NCI-H1436 treated with DMSO at 0.1 percent for 48 hours (cell line): ENCODE measurements around the gene FOXP1.

Source experiments
- DNase-seq: peaks from one replicate; lab custom pipeline; 2025; lab: John Stamatoyannopoulos, UW

The FOXP1 gene

DNA sequence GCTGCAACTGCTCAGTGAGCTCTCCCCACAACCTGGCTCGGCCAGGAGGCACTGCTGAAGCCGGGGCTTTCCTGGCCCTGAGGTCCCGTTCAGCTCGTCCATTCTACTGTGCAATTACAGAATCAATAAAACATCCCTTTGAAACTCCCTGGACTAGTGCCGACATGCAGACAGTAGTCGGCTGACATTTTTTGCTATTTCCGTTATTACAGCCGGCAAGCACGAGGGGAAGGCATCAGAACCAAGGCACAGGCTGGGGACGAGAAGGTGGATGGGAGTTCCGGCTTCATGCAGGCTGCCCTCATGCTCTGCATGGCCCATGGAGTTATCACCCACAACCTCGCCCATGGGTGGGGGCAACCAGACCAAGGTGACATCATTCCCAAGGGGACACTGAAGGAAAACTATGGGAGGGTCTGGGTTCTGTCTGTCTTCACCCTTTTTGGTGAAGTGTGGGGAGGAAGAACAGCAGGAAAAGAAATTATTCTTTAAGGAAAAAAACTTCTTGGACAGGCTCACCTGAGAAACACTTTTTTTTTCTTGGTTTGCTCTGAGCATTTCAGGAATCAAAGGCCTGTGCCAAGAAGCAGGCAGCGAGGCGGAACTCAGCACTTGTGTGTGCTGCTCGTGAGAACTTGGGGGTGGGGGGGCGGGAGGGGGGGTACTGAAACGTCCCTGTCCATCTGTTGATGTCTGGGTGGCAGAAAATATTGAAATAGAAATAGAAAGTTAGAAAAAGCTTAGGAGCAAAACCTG lies 154.5 kb downstream of the FOXP1 start:
- DNase-seq: no peak

DNA sequence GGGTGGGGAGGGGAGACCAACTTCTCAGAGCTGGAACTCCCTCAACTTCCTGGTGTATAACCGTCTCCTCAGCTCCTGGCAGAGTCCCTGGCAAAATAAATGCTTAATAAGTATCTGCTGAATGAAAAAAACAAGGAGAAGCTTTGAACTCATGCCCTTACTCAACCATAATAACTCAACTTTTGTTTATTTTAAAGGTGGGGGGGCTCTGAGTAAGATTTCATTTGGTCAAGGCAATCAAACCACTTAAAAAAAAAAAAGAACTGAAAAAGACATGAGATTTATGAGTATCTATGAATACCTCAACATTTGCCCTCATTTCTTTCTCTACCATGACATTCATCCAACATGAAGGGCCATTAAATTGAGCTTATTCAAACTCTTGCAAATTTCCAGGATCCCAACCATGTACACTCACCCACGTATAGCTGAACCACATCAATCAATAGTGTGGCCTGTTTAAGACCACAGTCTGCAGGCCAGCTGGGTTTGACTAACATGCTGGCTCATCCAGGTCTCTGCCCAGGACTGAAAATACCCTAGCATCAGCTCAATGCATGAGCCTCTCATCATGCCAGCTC lies 157.9 kb downstream of the FOXP1 start:
- DNase-seq: no peak

DNA sequence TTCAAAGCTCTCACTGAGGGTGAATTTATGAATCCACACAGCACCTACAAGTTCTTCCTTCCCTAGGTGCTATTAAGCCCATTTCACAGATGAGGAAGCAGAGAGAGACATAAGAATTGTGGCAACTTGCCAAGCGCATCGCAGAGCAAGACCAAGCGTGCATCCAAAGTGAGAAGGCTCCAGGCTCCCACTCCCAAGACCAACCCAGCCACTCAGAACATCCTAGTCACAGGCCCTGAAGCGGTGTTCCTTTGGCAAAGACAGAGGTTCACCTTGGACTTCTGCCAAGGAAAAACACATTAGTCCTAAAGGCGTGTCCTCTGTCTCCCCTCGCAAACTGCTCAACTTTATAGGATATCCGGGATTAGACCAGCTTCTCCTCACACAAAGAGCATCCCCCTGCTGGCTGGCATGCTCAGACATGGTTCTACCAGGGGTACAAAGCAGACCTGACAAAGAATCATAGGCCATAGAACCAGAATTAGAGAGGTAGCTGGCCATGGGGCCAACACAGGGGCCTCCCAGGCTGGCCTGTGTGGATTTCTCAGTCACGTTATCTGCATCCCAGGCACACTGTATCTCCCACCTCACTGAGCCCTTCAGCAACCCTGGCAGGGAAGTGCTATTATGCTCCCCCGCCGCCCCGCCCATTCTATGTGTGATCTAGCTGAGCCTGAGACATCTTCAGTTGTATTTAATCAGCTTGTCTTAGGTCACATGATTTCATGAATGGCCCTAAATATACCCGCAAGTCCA lies 160.2 kb downstream of the FOXP1 start:
- DNase-seq: no peak

DNA sequence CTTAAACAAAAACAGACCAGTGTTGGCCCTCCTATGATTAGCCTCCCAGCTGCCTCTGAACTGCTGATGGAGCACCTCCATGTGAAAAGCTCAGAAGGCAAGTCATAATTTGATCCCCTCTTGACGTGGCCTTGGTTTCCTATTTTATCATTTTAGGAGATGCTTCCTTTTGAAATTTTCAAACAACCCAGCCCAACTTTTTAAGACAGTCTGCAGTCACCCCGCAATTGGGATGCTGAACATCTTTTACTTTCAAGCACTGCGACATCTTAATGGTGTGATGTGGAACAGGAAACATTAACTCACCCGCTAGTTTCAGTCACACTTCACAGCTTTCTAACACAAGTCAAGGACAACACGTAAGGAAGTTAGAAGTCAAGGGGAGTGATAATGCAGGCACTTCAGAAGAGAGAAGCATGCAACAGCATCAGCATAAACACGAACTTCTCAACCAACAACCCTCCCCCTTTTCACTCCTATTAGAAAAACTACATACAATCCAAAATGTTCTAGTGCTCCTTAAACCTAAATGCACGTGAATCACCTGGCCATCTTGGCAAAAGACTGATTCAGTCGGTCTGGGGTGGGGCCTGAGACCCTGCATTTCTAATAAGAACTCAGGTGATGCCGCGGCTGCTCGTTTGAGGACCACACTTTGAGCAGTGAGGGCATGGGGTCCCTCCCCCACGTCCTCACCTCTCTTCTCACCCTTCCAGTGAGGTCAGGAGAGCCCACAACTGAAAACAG lies 161.5 kb downstream of the FOXP1 start:
- no peak for DNase-seq

DNA sequence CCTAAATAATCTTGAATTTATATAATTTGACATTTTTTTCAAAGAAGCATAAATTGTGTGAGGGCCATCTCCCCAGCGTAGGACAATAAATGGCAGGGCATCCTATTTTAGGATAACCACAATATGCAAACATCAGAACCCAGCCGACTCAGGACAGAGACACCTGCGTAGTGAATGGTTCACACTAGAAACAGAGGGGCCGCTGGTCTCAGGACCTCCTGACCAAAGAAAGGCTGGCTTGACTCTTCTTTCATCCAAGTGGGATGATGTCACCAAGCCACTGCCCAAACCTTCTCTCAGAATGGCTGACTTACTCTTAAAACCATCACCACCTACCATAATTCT lies 162.1 kb downstream of the FOXP1 start:
- DNase-seq: no peak

DNA sequence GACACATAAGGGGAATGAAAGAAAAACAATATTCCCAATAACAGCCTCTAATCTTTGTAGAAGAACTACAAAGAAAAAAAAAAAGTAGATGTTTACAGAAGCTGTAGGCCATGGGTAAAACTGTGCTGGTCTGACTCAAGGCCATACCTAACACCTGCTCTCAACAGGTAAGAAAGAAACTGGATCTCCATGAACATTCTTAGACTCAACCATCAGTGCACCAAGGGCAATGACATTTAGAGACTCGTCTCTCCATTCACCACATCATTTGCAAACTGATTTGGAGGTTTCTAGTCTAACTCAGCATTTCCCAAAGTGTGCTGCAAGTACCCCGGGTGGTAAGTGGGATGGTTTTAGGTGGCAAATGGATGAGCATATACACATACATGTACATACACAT lies 164.2 kb downstream of the FOXP1 start:
- no peak for DNase-seq

DNA sequence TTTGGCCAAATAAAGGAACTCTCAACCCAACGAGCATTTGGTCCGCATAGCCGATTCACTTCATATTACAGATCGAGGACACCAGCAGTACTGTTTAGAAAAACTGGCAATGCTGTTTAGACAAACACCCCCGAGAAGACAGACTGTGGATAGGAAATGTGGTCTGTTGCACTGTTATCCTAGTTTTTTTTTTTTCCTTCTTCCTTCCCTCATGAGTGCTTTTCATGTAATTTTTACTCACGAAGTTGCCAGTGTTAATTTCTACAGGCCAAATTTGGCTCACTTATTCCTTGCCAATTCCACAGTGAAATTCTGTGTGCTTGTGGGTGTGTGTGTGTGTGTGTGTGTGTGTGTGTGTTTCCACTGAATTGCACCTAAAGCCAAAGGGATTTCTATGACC lies 165.7 kb downstream of the FOXP1 start:
- no peak for DNase-seq

DNA sequence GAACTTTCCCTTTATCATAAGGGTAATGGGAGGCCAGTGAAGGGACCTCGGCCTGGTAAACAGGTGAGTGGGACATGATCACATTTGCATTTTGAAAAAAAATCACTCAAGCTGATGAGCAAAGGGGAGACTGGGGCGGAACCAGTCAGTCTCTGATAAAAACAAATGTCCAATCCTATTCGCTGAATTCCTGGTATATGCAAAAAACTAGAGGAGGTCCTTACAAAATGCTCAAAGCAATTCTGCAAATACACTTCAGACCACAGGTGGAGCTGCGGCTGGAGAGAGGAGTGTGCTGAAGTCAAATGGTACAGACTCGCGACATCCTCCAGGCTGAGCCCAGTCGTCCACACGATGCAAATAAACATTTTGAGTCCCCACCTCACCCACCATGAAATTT lies 166.7 kb downstream of the FOXP1 start:
- no peak for DNase-seq

DNA sequence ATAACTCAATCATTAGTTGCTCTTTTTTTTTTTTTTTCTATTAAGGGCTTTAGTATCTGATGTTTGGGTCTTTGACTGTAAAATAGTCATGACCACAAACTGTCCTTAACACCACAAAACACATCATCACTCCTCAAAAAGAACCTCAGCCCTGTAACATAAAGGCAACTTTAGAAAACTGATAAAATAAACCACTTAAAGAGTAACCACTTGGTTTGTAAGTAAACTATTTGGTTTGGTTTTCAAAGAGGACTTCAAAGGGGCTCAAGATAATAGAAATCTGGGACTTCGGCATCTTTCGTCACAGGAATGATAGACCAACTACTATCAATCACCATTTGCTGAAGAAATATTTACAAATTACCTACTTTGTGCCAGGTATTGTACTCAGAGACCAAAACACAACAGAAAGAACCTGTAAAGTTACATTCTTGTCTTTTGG lies 167.8 kb downstream of the FOXP1 start:
- DNase-seq: no peak

DNA sequence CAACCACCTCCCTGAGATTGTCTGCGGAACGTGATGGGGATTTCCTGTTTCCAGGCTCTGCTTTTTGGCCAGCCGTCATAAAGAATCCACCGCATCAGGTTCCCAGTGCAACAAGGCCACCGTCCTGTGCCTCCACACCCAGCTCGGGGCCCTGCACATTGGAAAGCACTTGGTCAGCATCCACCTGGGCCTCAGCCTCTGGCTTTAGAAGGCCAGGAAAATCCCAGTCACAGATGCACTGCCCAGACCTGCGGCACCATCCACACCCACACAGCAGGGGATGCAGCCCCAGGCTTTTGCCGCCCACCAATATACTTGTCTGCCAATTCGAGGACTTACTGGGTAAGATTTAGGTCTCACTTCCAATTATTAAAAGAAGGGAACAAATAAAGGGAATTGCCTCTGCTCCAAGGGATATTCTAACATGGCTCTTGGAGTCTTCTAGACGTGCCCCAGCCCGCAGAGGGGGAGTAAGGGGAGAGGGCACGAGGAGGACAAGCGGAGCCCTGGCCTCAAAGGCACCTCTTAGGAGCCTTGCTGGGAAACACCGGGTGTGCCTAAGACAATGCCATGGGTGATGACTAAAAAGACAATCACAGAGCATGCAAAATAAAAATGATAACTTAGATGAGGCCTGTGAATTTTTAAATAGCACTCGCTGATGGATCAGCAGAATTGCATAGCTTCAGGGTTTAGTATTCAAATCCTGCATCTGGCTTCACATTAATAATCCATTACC lies 169.2 kb downstream of the FOXP1 start:
- no peak for DNase-seq

DNA sequence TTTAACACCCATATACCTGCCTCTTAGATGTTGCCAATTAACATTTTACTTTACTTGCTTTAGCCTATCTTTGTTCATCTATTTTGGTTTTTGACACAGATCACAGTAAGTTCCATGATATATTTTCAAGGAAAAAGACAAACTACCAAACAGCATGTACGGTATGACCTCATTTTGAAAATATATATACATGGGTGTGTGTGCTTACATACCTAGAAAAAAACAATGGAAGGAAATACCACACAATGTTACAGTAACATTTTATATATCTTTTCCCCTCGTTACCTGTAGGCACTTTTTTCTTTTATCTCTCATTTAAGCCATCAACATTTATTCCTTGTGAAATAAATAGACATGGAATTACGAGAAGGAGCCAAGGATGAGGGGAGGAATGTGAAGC lies 170.0 kb downstream of the FOXP1 start:
- DNase-seq: no peak

DNA sequence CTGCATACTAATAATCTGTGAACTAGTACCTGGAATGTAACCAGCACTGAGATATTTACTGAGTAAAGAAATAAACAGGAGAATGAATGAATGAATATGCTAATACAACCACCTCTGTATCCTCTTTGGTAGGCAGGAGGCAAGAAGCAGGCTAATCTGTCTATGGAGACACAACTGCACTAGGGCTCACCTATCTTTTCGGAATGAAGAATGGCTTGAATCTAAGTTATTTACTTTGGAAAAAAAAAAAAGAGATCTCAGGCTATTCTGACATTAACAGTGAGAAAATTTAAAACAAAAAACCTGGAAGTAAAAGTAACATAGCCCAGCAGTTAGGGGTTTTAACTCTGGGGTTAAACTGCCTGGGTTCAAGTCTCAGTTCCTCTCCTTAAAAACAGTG lies 174.2 kb downstream of the FOXP1 start:
- no peak for DNase-seq

DNA sequence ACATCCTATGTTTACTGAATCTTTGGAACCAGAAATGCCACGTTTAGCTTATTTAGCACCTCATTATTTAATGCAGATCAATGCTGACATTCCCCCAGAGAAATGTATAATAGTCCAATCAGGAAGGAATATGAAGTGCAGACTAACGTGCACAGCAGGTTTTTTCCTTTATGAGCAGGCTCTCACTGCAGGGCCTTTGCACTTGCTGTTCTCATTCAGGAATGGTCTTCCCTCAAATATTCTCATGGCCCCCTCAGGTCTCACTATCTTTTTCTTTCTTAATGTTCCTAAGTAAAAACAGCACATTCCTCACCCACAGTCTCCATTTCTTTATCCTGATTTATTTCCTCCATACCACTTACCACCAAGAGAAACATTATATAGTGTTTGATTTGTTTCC lies 174.6 kb downstream of the FOXP1 start:
- DNase-seq: no peak

DNA sequence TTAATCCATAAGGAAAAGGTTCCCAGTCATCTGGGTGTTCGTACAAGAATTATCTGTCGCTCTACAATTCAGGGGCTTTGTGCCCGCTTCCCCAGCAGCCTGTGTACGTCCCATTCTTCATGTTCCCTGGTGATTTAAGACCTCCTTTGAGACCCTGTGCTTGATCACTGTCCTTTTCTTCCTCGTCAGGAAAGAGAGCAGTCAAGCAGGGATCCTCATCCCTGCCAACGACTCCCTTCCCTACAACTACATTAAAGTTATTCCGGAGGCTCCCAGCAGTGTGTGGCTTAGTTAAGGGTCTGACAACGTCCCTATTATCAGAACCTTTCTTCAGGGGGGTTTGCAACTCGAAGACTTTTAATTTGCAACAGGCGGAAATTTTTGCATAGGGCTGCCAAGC lies 175.7 kb downstream of the FOXP1 start:
- DNase-seq: no peak

DNA sequence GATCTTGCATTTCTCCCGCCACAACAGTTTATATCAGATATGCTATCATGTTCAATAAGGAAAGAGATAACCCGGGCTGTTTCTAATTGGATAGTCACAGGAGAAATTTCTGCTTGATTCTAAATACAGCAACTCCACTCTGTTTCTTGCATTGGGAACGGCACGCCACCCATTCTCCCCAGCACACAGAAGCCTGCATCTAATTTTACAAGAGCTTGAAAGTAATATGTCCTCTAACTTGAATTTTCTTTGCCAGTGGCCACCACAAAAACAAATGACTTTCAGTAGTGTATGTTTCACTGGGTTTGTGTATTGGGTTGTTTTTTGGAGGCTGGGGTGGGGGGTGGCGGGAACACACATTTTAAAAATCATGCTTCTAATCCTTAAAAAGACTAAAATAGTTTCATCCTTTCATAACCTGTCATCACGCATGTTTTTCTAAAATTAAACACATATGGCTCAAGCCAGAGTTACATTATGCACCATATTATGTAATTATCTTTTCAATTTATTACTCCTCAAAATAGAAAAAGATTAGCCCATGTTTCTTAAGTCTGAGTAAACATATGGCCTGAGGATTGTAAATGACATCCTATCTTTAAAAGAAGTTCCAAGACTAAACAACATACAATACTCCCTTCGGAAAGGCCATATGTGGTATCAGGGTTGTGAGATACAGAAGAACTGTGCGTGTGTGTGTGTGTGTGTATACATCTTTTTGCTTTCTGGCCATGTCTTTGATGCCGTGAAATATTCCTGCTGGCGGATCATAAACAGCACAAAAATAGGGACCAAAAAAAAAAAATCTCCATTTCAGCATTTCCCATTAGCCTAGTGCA lies 176.3 kb downstream of the FOXP1 start:
- DNase-seq: no peak

DNA sequence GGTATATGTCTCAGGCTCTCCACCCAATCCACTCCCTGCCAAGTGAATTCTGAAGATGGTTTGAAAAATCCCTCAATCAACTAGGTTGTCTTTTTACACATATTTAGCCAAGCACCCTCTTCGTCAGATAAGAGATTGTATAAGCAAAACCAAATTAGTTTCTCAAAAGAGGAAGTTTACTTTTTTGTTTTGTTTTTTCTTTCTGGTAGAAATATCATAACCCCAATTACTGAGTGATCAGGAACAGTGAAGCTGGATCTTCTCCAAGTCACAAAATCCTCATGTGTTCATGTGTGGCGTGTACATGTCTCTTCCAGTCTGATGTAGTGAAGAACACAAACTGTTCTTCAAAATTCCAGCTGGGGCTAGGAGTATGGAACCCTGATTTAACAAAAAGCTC lies 180.6 kb downstream of the FOXP1 start:
- DNase-seq: no peak

DNA sequence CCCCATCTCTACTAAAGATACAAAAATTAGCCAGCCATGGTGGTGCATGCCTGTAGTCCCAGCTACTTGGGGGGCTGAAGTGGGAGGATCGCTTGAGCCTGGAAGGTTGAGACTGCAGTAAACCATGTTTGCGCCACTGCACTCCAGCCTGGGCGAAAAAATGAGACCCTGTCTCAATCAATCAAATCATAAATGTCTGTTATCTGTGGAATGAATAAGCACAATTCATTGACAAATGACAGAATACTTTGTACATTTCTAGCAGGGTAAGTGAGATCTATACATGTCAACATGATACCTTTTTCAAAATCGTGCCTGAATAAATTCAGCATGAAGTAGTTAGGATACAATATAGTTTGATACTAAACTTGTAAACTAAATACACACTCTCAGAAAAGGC lies 181.2 kb downstream of the FOXP1 start:
- no peak for DNase-seq

DNA sequence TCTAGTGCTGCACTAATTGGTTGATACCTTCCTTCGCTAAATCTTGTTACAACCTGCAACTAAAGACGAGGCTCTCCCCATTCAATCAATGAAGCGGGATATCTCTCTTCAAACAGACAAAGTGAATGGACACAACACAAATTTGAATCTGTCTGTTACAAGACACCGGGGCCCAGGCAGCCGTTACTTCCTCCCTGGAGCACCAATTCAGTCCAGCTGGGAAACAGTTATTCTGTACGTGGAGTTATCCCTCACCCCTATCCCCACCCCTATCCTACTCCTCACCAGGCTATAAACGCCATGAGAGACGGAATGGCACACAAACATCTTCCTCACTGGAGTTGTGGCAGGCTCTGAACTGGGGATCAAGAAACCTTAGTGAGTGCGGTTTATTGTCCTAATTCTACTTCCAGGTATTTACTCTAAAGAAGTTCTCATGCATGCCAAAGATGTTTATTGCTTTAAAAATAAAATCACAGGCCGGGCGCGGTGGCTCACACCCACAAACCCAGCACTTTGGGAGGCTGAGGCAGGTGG lies 181.8 kb downstream of the FOXP1 start:
- no peak for DNase-seq

DNA sequence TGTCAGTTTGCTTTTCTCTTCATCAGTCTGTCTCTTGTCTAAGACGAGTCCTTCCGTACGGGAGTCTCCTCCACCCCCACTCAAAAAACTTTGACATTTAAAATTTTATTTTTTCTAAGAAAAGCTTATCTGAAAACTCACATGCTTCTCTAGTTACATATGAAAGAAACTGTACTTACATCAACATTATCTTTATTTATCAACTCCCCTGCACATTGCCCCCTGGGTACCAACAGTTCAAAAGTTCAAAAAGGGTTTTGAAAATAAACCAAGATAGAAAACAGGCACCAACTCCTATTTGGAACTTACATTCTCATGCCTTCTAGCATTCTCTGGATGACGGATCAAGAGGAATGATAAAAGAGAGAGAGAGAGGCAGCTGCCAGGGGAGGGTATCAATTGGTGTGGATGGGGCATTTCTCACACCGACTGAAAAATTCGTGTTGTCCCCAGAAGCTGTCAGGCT lies 182.5 kb downstream of the FOXP1 start:
- no peak for DNase-seq

DNA sequence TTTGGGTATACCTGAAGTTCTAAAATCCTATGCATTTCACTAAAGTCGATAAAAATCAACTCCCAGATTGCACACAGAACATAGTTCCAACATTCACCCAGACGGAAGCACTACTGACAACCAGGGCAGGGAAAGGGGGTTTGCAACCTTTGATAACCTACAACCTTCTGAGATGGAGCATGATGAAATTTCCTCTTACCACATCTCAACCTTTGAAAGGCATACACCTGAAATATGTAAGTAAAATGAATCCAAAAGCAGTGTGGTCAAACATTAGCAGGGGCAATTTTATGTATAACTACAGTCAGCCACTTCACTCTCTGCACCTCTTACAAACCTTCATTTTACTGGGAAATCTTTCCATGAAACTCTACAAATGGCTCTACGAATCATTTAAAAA lies 184.1 kb downstream of the FOXP1 start:
- DNase-seq: no peak
